K562 (cell line): ENCODE results near the gene LENEP.

Experiments
- ATF3 ChIP-seq, 2 experiments: fragments of 450-650 bp in 1 of 2; sonication (generic) in 1 of 2; formaldehyde crosslinking in 1 of 2; IDR thresholded peaks in 1 of 2; conservative IDR thresholded peaks in 1 of 2; 2 replicates each; pipeline versions ENCODE4 v1.6.1 to v1.8.1; 2016 to 2023; ENCODE audit warnings: mild to moderate bottlenecking in 2 of 2, moderate library complexity in 2 of 2, inconsistent platforms in 1 of 2, missing genetic modification reagents in 1 of 2
- ELF4 ChIP-seq: fragments of 450-650 bp; formaldehyde crosslinking; IDR thresholded peaks from 2 replicates; pipeline ENCODE4 v1.4.0; 2022; ENCODE audit warnings: missing genetic modification characterization
- PATZ1 ChIP-seq: fragments of 250-450 bp; sonication (Bioruptor Pico); IDR thresholded peaks from 2 replicates; pipeline ENCODE4 v1.5.0; 2020; ENCODE audit warnings: mild to moderate bottlenecking, borderline replicate concordance

GRCh38 chr1:155012026-155012546 lies 18.7 kb downstream of the LENEP start:
- no peak for TF ChIP-seq PATZ1 (CRISPR knock-in tag)
- TF ChIP-seq ELF4: no peak
- TF ChIP-seq ATF3 (IDR thresholded peaks at IDR 0.05): no peak
- no peak for TF ChIP-seq ATF3 (CRISPR knock-in tag; conservative IDR thresholded peaks at IDR 0.05)
